GM23338 (cell line): ENCODE results near the gene MAP3K5. TPM values are rescaled to one million over a fixed set of nuclear protein-coding genes. Genes with fewer than 3 reads are reported as not detected.

ENCODE experiments used
- ATAC-seq: fragments of 200-7000 bp; cut with Tn5 transposase; 3 replicates; pipeline ENCODE4 v1.9.1; 2020
- DNase-seq: peaks from one replicate; pipeline ENCODE4 v3.0.0-alpha.2; 2015; ENCODE audit warnings: low spot score
- H2AFZ ChIP-seq: fragments of 200-600 bp; sonication (generic); 2 replicates; pipeline ENCODE4 v1.8.0; 2016; ENCODE audit warnings: antibody characterized with exemption, mild to moderate bottlenecking, moderate library complexity
- H3F3A ChIP-seq: fragments of 200-600 bp; sonication (generic); replicated peaks from 2 replicates; pipeline ENCODE4 v1.8.0; 2017; ENCODE audit warnings: antibody characterized with exemption, mixed run types, low read depth
- H3K27ac ChIP-seq: fragments of 200-600 bp; sonication (generic); 2 replicates; pipeline ENCODE4 v1.6.1; 2016; ENCODE audit warnings: low read depth
- H3K27me3 ChIP-seq: fragments of 200-600 bp; sonication (generic); 2 replicates; pipeline ENCODE4 v1.8.0; 2016; ENCODE audit warnings: mild to moderate bottlenecking, mixed run types, moderate library complexity; ENCODE audit not compliant: insufficient read depth
- H3K36me3 ChIP-seq: fragments of 200-600 bp; sonication (generic); 2 replicates; pipeline ENCODE4 v1.8.0; 2016; ENCODE audit warnings: mild to moderate bottlenecking; ENCODE audit not compliant: insufficient read depth
- H3K4me1 ChIP-seq: fragments of 200-600 bp; sonication (generic); 2 replicates; pipeline ENCODE4 v1.8.0; 2016; ENCODE audit warnings: mild to moderate bottlenecking, moderate library complexity; ENCODE audit not compliant: insufficient read depth
- H3K4me2 ChIP-seq: fragments of 200-600 bp; sonication (generic); 2 replicates; pipeline ENCODE4 v1.7.1; 2017; ENCODE audit warnings: mixed run types
- H3K4me3 ChIP-seq: fragments of 200-600 bp; sonication (generic); 2 replicates; pipeline ENCODE4 v1.6.1; 2016; ENCODE audit warnings: mixed run types
- H3K79me2 ChIP-seq: fragments of 200-600 bp; sonication (generic); replicated peaks from 2 replicates; pipeline ENCODE4 v1.8.0; 2017; ENCODE audit warnings: mild to moderate bottlenecking; ENCODE audit not compliant: insufficient read depth
- H3K9me2 ChIP-seq: fragments of 200-600 bp; sonication (generic); 2 replicates; pipeline ENCODE4 v1.8.0; 2017; ENCODE audit not compliant: insufficient read depth
- H4K20me1 ChIP-seq: fragments of 200-600 bp; sonication (generic); replicated peaks from 2 replicates; pipeline ENCODE4 v1.8.0; 2017; ENCODE audit warnings: mild to moderate bottlenecking; ENCODE audit not compliant: insufficient read depth
- H3K27ac Mint-ChIP-seq: 2 replicates; pipeline ENCODE4 v1.8.0; 2020; ENCODE audit warnings: inconsistent platforms, mild to moderate bottlenecking, moderate library complexity, mixed read lengths
- H3K27me3 Mint-ChIP-seq: 3 replicates; pipeline ENCODE4 v1.8.0; 2022; ENCODE audit warnings: low read depth, mild to moderate bottlenecking, moderate library complexity, mixed read lengths, inconsistent platforms; ENCODE audit not compliant: insufficient read depth, poor library complexity
- H3K36me3 Mint-ChIP-seq: 3 replicates; pipeline ENCODE4 v1.8.0; 2021; ENCODE audit warnings: low read depth, mild to moderate bottlenecking, inconsistent platforms, moderate library complexity, mixed read lengths
- H3K4me1 Mint-ChIP-seq: 3 replicates; pipeline ENCODE4 v1.8.0; 2020; ENCODE audit warnings: mild to moderate bottlenecking, inconsistent platforms, mixed read lengths
- H3K4me3 Mint-ChIP-seq: 3 replicates; pipeline ENCODE4 v1.8.0; 2021; ENCODE audit warnings: moderate library complexity, mild to moderate bottlenecking, inconsistent platforms, mixed read lengths
- H3K9me3 Mint-ChIP-seq: 3 replicates; pipeline ENCODE4 v1.8.0; 2020; ENCODE audit warnings: moderate library complexity, mild to moderate bottlenecking, inconsistent platforms, mixed read lengths
- CREB1 ChIP-seq: fragments of 250-450 bp; sonication (Bioruptor Pico); IDR thresholded peaks from 2 replicates; pipeline ENCODE4 v1.5.0; 2020; ENCODE audit warnings: low read depth, mild to moderate bottlenecking, moderate library complexity
- CTCF ChIP-seq, 2 experiments: fragments of 200-600 bp in 1 of 2; sonication (generic) in 1 of 2; conservative IDR thresholded peaks; 2 replicates each; pipeline versions ENCODE4 v1.5.1 to v1.6.1; 2016 to 2017; ENCODE audit warnings: antibody characterized with exemption in 2 of 2, low read depth in 2 of 2, mild to moderate bottlenecking in 2 of 2, moderate library complexity in 1 of 2
- ETS1 ChIP-seq: IDR thresholded peaks from 2 replicates; pipeline ENCODE4 v1.6.1; 2016; ENCODE audit warnings: antibody characterized with exemption
- JUNB ChIP-seq: IDR thresholded peaks from one replicate; pipeline ENCODE4 v1.6.1; 2016; ENCODE audit warnings: antibody characterized with exemption; ENCODE audit not compliant: unreplicated experiment
- NANOG ChIP-seq: IDR thresholded peaks from 2 replicates; pipeline ENCODE4 v1.6.1; 2016; ENCODE audit warnings: antibody characterized with exemption, borderline replicate concordance
- POLR2AphosphoS5 ChIP-seq: IDR thresholded peaks from 2 replicates; pipeline ENCODE4 v1.6.1; 2016; ENCODE audit warnings: antibody characterized with exemption, low read depth
- REST ChIP-seq: IDR thresholded peaks from one replicate; pipeline ENCODE4 v1.6.1; 2018; ENCODE audit warnings: antibody characterized with exemption; ENCODE audit not compliant: unreplicated experiment
- STAT1 ChIP-seq: IDR thresholded peaks from one replicate; pipeline ENCODE4 v1.6.1; 2016; ENCODE audit warnings: antibody characterized with exemption; ENCODE audit not compliant: unreplicated experiment
- ZNF331 ChIP-seq: fragments of 250-450 bp; sonication (Bioruptor Pico); IDR thresholded peaks from 2 replicates; pipeline ENCODE4 v1.5.0; 2020; ENCODE audit warnings: low read depth, mild to moderate bottlenecking, moderate library complexity
- ZNF462 ChIP-seq: fragments of 250-450 bp; sonication (Bioruptor Pico); IDR thresholded peaks from 2 replicates; pipeline ENCODE4 v1.5.0; 2020; ENCODE audit warnings: mild to moderate bottlenecking, moderate library complexity
- polyA plus RNA-seq: library from polyadenylated mRNA; unstranded; fragments of >200 nt; fragmentation: Nextera tagmentation; extraction: Ambion mirVana; gene quantifications from 2 replicates; pipeline ENCODE4 v1.2.1, GENCODE V29; 2016
- total RNA-seq: library from RNA; depleted of rRNA; stranded (reverse); fragments of >200 nt; shearing (Covaris generic); gene quantifications from 2 replicates; pipeline ENCODE4 v1.2.3, GENCODE V29; 2014

The MAP3K5 gene
- total and polyA plus RNA-seq, 2 experiments from 2014 or later = 0.76 to 2.8 TPM

- Mint-ChIP-seq H3K27ac (peak overlapping the region; percentile 87), H3K4me1 (peaks cover 58% of the 10 kb centered on the region), H3K27me3 (peaks cover 11% of the 10 kb centered on the region), H3K4me3 (peak overlapping the region; percentile 37), H3K36me3 (no peaks in the 10 kb centered on the region), H3K9me3 (no peaks in the 10 kb centered on the region)
- Histone ChIP-seq H3K4me1 (peaks cover 69% of the 10 kb centered on the region), H3F3A (no peaks in the 10 kb centered on the region; the same call in 1 of the 2 replicates), H3K79me2 (peaks cover 97% of the 10 kb centered on the region), H4K20me1 (peaks cover 7% of the 10 kb centered on the region; the same call in 1 of the 2 replicates), H3K9me2 (no peaks in the 10 kb centered on the region), H3K27ac (peak overlapping the region; percentile 36; the same call in 1 of the 2 replicates), H3K27me3 (no peaks in the 10 kb centered on the region), H3K36me3 (no peaks in the 10 kb centered on the region), H3K4me3 (no peak overlapping the region), H2AFZ (no peak overlapping the region), H3K4me2 (peak overlapping the region; percentile 63)
- peak; percentile 89 for DNase-seq
- TF ChIP-seq REST = no peak
- peak; percentile 75; the same call in 1 of the 2 replicates for TF ChIP-seq ZNF462 (CRISPR knock-in tag)
- 0 out of 2 replicates have a peak, but pooled peaks have one; percentile 16 for TF ChIP-seq ZNF331 (CRISPR knock-in tag)
- peak; percentile 42 to 43 for TF ChIP-seq CTCF (conservative IDR thresholded peaks at IDR 0.05; ENCODE audit: low read depth in 2 of 2)
- no peak for TF ChIP-seq STAT1
- TF ChIP-seq JUNB = no peak
- no peak for TF ChIP-seq POLR2AphosphoS5
- no peak for TF ChIP-seq ETS1
- TF ChIP-seq CREB1 = 0 out of 2 replicates have a peak, but pooled peaks have one; percentile 24
- no peak for TF ChIP-seq NANOG
- ATAC-seq = peak; percentile 95
Observed at GRCh38 chr6:136526196-136526930, 265.9 kb downstream of the MAP3K5 start.
